HG03354 (cell line): ENCODE measurements around the gene ITGA3.

ENCODE experiments used
- ATAC-seq: cut with Tn5 transposase; IDR thresholded peaks from one replicate; pipeline ENCODE4 v1.9.1; 2021; ENCODE audit warnings: mild to moderate bottlenecking; ENCODE audit not compliant: unreplicated experiment, poor library complexity, severe bottlenecking

The ITGA3 gene

DNA sequence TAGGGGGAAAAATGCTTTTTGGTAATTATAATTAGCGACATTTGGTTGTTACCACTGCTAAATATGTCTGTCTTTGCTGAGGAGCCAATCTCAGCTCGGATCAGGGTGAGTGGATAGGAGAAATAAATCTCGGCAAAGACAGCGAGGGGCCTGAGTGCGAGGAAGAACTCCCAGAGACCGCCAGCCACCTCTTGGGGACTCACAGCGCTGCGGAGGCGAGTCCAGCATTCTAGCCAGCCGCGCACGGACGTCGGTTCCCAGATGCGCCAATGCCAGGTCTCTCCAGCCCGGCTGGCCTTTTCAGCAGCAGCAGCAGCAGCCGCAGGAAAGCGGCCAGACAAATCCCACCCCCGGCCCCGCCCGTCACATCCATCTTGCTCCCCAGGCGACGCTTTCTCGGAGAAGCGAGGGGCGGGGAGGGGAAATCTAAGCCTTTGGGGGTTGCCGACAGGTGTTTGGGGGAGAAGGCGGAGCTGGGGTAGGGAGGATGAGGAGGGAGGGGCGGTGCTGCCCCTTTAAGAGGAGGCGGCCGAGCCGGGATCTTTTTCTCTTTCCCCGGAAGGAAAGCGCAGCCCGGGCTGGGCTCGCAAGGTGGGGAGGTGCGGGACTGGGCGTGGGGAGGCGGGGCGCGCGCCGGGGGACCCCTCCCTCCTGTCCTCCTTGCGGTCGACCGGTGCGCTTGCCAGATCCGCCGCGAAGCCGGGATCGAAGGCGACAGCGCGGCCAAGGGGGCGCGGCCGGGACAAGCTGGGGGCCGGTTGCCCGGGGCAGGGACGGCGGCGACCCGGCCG is at the start of gene ITGA3:
TSS of gene ITGA3 (plus strand) at position 685 of the 791 bp plus-strand sequence. CDS start 330 bp downstream, outside the sequence.
- ATAC-seq, result peak; percentile 36

DNA sequence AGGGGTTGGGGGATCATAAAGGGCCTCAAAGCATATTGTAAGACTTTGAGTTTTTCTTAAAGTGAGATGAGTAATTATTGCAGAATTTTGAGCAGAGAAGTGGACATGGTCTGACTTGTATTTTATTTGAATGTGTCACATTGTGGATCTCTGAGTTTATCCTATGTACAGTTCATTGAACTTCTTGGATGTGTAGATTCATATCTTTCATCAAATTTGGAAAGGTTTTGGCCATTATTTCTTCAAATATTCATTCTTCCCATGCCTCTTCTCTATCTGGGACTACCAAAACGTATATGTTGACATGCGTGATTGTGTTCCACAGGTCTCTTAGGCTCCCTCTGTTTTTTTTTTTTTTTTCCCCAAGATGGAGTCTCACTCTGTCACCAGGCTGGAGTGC is 46.6 kb upstream of the ITGA3 start:
- ATAC-seq, result no peak

DNA sequence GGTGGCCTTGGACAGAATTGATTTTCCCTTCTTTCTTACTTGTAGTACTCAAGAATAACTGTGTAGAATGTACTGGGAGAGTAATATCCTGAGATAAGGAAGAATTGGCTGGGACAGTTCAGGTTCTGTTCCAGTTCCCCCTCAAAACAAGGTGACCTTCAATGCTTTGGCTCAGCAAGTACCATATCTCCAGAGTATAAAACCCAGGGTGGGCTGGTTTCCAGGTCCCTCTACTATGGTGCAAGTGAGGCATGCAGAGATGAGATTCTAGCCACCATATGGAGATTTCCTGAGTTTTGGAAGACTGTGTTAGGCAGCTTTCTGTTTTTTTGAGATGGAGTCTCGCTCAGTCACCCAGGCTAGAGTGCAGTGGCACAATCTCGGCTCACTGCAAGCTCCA is 42.8 kb upstream of the ITGA3 start:
- ATAC-seq, result no peak

DNA sequence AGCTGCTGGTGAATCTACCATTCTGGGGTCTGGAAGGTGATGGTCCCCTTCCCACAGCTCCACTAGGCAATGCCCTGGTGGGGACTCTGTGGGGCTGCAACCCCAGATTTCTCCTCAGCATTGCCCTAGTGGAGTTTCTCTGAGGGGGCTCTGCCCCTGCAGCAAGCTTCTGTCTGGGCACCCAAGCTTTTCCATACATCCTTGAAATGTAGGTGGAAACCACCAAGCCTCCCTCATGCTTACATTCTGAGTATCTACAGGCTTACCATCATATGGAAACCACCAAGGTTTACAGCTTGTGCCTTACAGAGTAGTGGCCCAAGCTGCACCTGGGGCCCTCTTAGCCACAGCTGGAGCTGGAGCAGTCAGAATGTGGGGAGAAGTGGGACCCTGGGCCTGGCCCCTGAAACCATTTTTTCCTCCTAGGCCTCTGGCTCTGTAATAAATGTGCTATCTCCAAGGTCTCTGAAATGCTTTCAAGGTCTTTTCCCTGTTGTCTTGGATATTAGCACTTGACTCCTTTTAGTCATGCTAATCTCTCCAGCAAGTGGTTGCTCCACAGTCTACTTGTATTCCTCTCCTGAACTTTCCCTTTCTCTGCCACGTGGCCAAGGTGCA is 41.3 kb upstream of the ITGA3 start:
- no peak for ATAC-seq

DNA sequence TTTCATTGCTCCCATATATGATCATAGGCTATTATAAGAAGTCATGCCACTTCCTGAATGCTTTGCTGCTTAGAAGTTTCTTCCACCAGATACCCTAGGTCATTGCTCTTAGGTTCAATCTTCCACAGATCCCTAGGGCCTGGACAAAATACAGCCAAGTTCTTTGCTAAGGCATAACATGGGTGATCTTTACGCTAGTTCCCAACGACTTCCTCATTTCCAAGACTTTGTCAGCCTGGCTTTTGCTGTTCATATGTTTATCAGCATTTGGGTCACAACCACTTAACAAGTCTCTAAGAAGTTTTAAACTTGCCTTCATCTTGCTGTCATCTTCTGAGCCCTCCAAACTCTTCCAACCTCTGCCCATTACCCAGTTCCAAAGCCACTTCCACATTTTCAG is 40.8 kb upstream of the ITGA3 start:
- ATAC-seq, result no peak

DNA sequence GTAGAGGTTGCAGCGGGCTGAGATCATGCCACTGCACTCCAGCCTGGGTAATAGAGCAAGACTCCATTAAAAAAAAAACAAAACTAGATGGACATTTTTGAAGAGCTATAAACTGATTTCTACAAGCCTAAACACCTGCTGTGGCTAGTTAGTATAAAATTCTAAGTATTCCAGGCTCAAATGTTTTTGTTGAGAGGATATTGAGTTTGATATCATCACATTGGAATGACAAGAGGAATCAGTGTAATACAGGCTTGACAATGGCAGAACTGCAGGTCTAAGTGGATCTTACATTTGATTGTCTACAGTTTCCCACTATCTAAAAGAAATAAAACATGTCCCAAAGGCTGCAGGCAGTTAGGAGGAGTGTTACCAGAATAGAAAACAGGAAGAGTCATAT is 37.0 kb upstream of the ITGA3 start:
- ATAC-seq, result no peak

DNA sequence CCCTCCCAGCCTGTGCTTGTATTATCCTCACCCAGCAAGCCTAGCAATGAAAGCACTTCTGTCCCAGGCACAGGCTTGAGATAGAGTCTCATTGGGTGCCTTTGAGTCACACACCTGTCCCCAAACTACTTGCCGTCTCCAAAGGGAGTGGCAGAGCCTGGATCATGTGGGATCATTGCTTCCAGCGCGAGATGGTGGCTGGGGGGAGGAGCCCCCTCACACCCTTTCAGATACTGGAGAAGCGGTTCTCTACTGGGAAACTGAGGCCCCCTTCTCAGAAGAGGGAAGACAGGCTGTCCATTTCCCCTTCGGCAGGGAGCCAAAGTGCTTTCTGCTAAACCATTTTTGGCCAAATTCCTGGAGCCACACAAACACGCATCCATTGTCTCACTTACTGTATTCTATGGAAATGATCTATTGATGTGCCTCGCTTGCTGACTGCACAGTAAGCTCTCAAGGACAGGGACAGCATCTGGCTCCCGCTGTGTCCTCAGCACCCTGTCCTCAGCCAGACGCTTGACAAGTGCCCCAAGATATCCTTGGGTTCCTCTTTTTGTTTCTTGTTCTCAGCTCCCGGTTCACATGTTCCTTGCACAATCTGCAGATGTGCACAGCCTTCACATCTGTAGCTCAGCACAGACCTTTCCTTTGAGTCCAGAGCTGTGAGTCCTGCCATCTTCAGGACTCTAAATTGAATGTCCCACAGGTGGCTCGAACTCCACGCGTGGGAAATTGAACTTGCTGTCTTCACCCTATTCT is 34.9 kb upstream of the ITGA3 start:
- no peak for ATAC-seq

DNA sequence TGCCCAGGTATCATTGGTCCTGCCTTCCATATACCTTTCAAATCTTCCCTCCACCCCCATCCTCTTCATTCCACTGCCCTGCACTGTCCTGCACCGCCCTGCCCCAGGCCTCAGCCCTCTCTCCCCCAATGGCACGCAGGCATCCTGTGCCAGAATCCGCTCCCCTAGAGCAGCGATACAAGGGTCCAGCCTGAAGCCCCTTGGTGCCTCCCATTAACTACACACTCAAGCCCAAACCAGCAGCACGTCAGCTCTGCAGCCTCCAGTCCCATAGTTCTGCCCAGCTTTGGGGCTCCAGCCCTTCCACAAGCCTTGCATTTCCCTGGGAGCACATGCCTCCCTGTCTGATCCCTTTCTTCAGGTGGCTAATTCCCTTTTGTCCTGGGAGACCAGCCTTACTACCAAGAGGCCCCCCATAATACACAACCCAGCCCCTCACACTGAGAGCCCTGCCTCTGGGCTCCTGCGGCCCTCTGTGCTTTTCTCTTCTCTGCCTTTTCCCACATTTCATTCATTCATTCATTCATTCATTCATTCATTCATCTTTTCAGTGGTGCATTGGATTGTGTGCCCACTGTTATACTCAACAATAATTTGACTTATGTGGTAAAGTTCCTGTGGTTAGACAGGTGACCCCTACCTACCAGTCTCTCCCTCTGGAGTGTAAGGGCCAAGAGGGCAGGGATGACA is 34.1 kb upstream of the ITGA3 start:
- no peak for ATAC-seq

DNA sequence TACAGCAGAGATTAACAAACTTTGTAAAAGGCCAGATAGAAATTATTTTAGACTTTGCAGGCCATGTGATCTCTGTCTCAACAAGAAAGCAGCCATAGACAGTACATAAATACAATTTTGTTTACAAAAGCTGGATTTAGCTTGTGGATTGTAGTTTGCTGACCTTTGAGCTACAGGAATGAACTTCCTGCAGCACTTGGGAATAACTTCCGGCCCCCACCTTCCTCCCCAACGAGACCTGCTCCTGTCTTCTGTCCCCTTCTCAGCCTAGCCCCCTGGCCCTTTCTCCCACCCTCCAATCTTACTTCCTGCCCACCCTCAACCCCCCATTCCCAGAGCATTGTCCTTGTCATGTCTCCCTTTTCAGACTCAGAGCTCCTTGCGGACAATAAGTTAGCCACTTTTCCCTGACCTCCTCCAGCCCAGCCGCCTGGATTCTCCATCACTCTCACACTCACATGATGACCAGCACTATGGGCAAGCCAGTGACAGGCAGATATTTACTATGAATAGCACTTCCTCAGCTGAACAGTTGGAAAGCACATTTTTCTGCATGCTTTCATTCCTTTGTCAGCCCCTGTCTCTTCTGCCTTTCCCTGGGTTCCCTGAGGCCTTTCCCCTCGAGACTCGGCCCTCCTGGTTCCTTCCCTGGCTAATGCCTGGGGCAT is 33.3 kb upstream of the ITGA3 start:
- no peak for ATAC-seq

DNA sequence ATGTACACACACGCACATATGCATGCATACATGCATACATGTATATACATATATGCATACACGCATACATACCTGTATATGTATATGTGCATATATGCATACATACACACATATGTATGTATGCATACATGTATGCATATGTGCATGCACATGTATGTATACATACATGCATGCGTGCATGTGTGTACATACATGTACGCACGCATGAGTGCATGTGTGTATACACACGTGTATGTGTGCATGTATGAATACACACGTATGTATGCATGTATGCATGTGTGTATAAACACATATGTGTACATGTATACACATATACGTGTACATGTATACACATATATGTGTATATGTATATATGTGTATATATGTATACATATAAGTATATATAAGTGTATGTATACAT is 32.4 kb upstream of the ITGA3 start:
- ATAC-seq, result no peak

DNA sequence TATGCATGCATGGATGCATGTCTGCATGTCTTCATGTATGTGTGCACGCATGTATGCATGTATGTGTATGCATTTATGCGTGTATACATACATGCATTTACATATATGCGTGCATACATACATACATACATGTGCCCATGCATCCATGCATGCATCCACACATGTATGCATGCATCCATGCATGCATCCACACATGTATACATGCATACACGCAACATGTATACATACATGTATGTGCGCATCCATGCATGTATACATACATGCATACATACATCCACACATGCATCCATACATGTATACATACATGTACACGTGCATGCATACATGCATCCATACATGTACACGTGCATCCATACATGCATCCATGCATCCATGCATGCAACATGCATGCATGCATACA is 31.1 kb upstream of the ITGA3 start:
- no peak for ATAC-seq

DNA sequence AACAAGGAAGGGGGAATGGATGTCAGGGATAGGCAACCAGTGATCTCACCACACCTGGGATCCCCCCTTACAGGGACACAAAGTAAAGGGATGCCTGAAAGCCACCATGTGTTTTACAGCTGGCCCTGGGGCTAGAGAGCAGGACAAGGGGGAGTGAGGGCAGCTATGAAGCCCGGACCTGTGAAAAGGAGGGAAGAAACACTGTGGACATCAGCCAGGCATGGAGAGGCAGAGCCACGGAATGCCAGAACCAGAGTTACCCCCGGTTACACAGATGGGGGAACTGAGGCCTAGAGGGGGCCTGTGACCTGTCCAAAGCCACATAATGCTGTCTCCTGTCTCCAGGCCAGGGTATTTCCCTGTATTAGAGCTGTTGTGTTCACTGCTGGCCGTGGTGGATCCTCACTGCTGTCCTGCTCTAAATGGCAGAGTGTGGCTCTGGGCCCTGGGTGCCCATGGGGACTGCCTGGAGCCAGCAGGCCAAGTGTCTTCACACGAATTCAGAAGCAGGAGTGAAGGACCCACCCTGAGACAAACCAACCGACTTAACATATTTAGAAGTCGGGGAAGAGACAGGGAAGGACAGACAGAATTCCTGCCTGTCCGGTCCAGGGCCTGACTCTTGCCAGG is 29.7 kb upstream of the ITGA3 start:
- no peak for ATAC-seq

DNA sequence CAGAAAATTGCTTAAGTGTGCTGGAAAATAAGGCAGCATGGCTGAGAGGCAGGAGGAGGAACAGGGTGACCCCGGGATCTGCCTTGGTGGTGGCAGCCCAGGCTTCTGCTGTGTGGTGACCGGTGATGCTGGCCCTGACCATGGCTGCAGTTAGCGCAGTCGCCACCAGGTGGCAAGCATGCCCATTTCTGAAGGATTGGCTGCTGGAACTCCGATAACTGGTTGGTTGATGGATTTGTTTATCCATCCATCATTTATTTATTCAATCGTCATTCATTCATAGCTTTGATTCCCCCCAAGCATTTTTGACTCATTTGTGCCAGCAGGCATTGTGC is 29.1 kb upstream of the ITGA3 start:
- ATAC-seq, result no peak

DNA sequence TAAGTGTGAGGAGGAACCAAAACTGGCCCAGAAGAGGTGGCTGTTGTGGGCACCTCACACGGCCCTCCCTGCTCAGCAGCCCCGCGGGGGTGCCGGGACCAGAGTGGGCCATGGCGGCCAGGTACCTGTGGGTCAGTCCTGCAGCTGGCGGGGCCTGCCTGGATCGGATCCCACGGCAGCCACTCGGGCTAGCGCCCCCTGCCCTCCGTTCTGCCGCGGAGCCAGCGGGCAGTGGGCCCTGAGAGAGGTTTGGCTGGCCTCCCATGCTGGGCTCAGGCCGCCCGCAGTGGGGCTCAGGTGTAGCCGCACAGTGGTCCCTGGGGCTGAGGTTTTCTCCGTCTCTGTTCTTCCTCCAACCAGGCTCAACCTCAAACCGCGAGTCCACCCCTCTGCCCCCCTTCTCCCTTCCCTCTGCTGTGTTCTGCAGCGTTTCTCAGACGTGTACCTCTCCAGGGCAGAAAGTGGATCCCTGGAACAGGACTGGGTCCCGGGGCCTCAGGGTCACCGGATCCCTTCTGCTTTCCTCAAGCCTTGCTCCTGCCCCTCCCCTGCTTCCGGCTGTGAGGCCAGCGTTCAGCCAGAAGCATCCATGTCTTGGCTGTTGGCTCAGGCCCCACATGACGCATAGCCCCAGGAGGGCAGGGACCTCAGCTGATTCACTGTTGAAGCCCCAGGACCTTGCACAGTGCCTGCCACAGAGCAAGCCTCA is 28.6 kb upstream of the ITGA3 start:
- no peak for ATAC-seq

DNA sequence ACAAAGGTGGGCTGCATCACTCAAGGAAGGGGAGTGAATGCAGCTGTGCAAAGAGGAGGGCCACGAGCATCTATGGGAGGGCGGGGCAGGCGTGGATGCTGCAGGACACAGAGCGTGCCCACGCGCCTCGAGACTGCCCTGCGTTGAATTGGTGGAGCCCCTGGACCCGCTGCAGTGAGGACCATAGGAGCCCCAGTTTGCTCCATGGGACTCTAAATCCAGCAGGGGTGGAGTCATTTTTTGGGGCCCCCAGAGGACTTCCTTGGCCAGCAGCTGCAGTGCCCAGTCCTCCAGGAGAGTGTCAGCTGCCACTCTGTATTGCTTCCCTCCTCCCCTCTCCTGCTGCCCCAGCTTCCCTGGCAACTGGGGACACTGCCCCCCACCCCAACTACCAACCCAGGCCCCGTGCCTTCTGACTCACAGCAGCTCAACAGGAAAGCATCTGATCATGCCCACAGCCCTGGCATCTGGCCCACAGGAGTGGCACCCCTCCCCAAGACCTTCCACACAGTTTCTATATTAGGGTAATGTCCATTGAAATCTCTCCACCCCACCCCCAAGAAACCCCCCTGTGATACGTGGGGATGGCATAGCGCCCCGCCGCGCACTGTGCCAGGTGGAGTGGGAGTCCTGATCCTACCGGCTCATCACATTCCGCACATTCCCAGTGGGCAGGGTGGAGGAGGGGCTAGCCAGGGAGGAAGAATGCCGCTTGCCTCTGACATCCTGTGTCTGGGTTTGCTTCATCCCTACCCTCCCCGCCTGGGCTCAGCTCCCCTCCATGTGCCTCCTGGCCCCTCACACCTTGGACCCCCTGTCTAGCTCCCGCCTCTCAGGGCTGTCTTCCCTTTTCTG is 27.8 kb upstream of the ITGA3 start:
- ATAC-seq, result no peak

DNA sequence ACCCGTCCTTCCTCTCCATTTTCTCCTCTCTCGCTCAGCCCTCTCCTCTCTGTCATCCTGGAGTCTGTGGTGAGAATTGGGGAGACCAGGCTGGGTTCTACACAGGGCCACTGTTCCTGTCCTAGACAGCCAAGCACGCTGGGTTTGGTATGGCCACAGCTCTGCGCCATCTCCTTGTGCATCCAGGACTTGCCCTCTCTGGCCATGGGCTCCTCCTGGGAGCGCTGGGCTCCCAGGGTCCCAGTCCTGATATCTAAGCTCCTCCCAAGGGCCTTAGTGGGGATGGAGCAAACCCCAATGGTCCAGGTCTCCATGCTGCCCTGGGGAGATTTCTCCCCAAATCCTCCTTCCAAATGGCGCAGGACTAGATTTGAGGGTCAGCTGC is 27.2 kb upstream of the ITGA3 start:
- no peak for ATAC-seq

DNA sequence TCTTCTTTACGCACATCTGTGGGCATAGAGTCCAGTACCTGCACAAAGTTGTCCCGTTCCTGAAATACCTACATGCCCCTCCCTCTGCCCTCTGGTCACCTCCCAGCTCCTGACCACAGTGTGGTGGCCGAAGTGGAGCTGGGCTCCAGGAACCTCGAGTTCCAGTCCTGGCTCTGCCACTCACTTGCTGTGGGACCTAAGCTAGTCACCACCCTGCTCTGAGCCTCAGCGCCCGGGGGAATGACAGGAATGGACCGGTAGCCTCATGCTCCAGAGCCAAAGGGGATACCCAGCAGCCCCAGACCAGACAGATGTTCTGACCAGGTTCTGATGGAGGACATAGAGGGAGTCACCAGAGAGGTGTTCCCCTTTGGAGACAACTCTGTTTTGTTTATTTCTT is 26.7 kb upstream of the ITGA3 start:
- no peak for ATAC-seq

DNA sequence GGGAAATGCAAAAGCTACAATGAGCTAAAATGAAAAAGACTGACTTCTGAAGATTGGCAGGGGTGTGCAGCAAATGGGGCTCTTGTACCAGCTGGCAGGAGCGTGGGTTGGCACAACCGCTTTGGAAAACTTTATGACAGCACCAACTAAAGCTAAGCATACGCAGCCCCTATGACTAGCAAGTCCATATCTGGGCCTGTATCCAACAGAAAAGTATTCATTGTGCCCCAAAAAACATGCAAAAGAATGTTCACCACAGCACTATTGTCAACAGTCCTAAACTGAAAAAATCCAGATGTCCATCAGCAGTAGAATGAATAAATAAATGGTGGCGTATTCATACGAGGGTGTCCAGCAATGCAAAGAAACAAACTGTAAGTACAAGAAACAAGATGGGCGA is 22.6 kb upstream of the ITGA3 start:
- ATAC-seq, result no peak
